Kidney (tissue), 14 donors: ENCODE data around the gene CTU1. TPM values are rescaled to one million over a fixed set of nuclear protein-coding genes. Genes with fewer than 3 reads are reported as not detected.

ENCODE experiments used
- DNase-seq, 5 donors: peaks; one replicate each; pipeline ENCODE4 v3.0.0-alpha.2; 2013 to 2020
- FAIRE-seq: peaks from 2 replicates; lab custom pipeline; 2012; peaks lifted over from hg19 to GRCh38; lab: Jason Lieb, UNC
- H3K27ac ChIP-seq, 2 donors: one replicate each; pipeline ENCODE4 v1.7.0; 2013; ENCODE audit warnings: low read depth in 2 of 2, low read length in 2 of 2, inconsistent platforms in 1 of 2
- H3K27me3 ChIP-seq: one replicate; pipeline ENCODE4 v1.7.1; 2013; ENCODE audit warnings: low read length, inconsistent platforms; ENCODE audit not compliant: control insufficient read depth, insufficient read depth
- H3K36me3 ChIP-seq, 3 donors: one replicate each; pipeline versions ENCODE4 v1.7.0 to v1.7.1; 2013; ENCODE audit warnings: low read length in 3 of 3, control low read depth in 1 of 3, inconsistent platforms in 1 of 3; ENCODE audit not compliant: insufficient read depth in 3 of 3, control insufficient read depth in 2 of 3
- H3K4me1 ChIP-seq, 3 donors: one replicate each; pipeline versions ENCODE4 v1.7.0 to v1.7.1; 2013; ENCODE audit warnings: low read length in 3 of 3, inconsistent platforms in 1 of 3, low read depth in 1 of 3; ENCODE audit not compliant: control insufficient read depth in 2 of 3, insufficient read depth in 2 of 3
- H3K4me3 ChIP-seq, 3 donors: one replicate each; pipeline versions ENCODE4 v1.7.0 to v1.8.1; 2013; ENCODE audit warnings: low read length in 3 of 3, control low read depth in 1 of 3, inconsistent platforms in 1 of 3
- H3K9ac ChIP-seq, 3 donors: one replicate each; pipeline versions ENCODE4 v1.7.0 to v1.7.1; 2013; ENCODE audit warnings: low read length in 3 of 3, control low read depth in 1 of 3, inconsistent platforms in 1 of 3
- H3K9me3 ChIP-seq, 3 donors: one replicate each; pipeline versions ENCODE4 v1.7.0 to v1.7.1; 2013; ENCODE audit warnings: low read length in 3 of 3, control low read depth in 1 of 3, inconsistent platforms in 1 of 3; ENCODE audit not compliant: control insufficient read depth in 2 of 3, insufficient read depth in 1 of 3
- CTCF ChIP-seq: IDR thresholded peaks from 3 replicates; pipeline ENCODE4 v1.5.1; 2012; ENCODE audit warnings: mild to moderate bottlenecking, moderate library complexity, borderline replicate concordance; ENCODE audit not compliant: insufficient read depth; ENCODE audit errors: extremely low read depth
- intact Hi-C: fragments of 100-400 bp; cut with DNase I; formaldehyde crosslinking; loops from one replicate; pipeline ENCODE4 v1.11.1; 2022
- polyA plus RNA-seq: library from polyadenylated mRNA; stranded (reverse); fragments of 350-450 nt; fragmentation: Illumina TruSeq; extraction: RNeasy Lipid Tissue Mini Kit (QIAGEN cat#74804); gene quantifications from one replicate; pipeline ENCODE4 v1.2.3, GENCODE V29; 2014; ENCODE audit warnings: low read depth, low replicate concordance; ENCODE audit not compliant: insufficient read depth
- total RNA-seq: library from RNA; stranded (reverse); fragmentation: NEBNext Ultra II Directional; extraction: Animal tissue kit (Norgen Biotek cat#: 25700); gene quantifications from one replicate; pipeline ENCODE4 v1.2.1, GENCODE V29; 2021
- donor health status: control.
- donor health status: control.
- donor health status: control.
- donor health status: control.
- donor health status: control.
- donor health status: DM: yes; HTN: yes; CAD: no.
- donor health status: Normal renal cell carcinoma (clear cell type).

Gene CTU1
- total and polyA plus RNA-seq, 2 donors from 2014 or later: 5.2 to 8.4 TPM

GRCh38 chr19:51127755-51128154, 19.5 kb upstream of the CTU1 start:
- intact Hi-C loops: no loop called here
- no peak overlapping the region for H3K9ac ChIP-seq
- H3K4me3 ChIP-seq: no peak overlapping the region
- peak overlapping the region in 1 of 2 donors; percentile 14 for H3K27ac ChIP-seq
- DNase-seq (peak in 3 of 5 donors; percentile 37 to 80 (median 51)), FAIRE-seq (no peak)
- H3K9me3 ChIP-seq: no peaks in the 10 kb centered on the region
- H3K4me1 ChIP-seq: peaks cover 0 to 9% (median 0%) of the 10 kb centered on the region in 3 donors
- TF ChIP-seq CTCF: no peak
- no peaks in the 10 kb centered on the region for H3K36me3 ChIP-seq
- H3K27me3 ChIP-seq: no peaks in the 10 kb centered on the region

- no peak for DNase-seq
- H3K4me3 ChIP-seq: no peak overlapping the region
Observed at GRCh38 chr19:51127032-51127431, 18.8 kb upstream of the CTU1 start.

DNA sequence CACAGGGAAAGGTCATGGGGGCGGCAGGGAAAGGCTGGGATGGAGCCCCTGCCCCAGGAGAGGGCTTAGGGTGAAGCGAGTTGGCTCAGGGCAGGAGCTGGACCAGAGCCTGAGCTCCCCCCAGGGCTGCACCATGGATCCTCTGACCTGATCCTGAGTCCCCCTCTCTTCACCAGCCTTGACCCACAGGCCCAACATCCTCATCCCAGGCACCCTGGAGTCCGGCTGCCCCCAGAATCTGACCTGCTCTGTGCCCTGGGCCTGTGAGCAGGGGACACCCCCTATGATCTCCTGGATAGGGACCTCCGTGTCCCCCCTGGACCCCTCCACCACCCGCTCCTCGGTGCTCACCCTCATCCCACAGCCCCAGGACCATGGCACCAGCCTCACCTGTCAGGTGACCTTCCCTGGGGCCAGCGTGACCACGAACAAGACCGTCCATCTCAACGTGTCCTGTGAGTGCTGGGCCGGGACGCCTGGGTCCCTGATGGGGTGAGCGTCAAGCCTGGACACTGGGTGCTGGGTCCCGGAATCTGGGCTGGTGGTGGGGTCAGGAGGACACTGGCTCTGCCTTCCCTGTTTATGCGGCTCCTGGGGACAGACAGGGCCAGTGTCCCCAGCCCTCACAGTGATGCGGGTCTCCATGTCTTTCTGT, 17.3 kb upstream of the CTU1 start:
- no peak overlapping the region for H3K27ac ChIP-seq
- H3K9ac ChIP-seq: no peak overlapping the region
- no peaks in the 10 kb centered on the region for H3K36me3 ChIP-seq
- no peak overlapping the region for H3K4me3 ChIP-seq
- FAIRE-seq (no peak), DNase-seq (no peak)
- TF ChIP-seq CTCF: no peak
- intact Hi-C loops: no loop called here
- H3K4me1 ChIP-seq: peaks cover 0 to 9% (median 0%) of the 10 kb centered on the region in 3 donors
- no peaks in the 10 kb centered on the region for H3K27me3 ChIP-seq
- no peaks in the 10 kb centered on the region for H3K9me3 ChIP-seq

More at GRCh38 chr19:51127032-51127431, 18.8 kb upstream of the CTU1 start:
- Histone ChIP-seq H3K4me1 (peaks cover 0 to 9% (median 0%) of the 10 kb centered on the region in 3 donors), H3K9me3 (no peaks in the 10 kb centered on the region), H3K9ac (no peak overlapping the region), H3K36me3 (no peaks in the 10 kb centered on the region), H3K27me3 (no peaks in the 10 kb centered on the region), H3K27ac (no peak overlapping the region)
- no peak for FAIRE-seq
- intact Hi-C loops: no loop called here
- no peak for TF ChIP-seq CTCF
